IPS DF 4.7 (cell line): ENCODE data around the gene THSD7B.
"Not testable (repeated sequence)": the region's sequence is repeated elsewhere in the genome, so short reads cannot be mapped to it uniquely, and the experiment has no call there.

ENCODE experiments used
- DNase-seq: peaks from one replicate; pipeline ENCODE4 v3.0.0-alpha.2; 2013; ENCODE audit warnings: low spot score; ENCODE audit errors: extremely low read depth

The THSD7B gene

GRCh38 chr2:137249463-137250130 lies 484.3 kb downstream of the THSD7B start:
- DNase-seq, result no peak

- DNase-seq, result no peak
Measured at GRCh38 chr2:137250401-137250800, 485.1 kb downstream of the THSD7B start.

GRCh38 chr2:137251045-137251444 lies 485.7 kb downstream of the THSD7B start:
- DNase-seq, result no peak

- DNase-seq, result no peak
Measured at GRCh38 chr2:137252934-137253333, 487.6 kb downstream of the THSD7B start.

GRCh38 chr2:137254052-137254451 lies 488.7 kb downstream of the THSD7B start:
- DNase-seq, result no peak

GRCh38 chr2:137255345-137255744 lies 490.0 kb downstream of the THSD7B start:
- no peak for DNase-seq

- no peak for DNase-seq
Measured at GRCh38 chr2:137255990-137256389, 490.6 kb downstream of the THSD7B start.

- DNase-seq, result no peak
Measured at GRCh38 chr2:137261881-137262585, 496.7 kb downstream of the THSD7B start.

- DNase-seq, result peak; percentile 44
Measured at GRCh38 chr2:137262594-137262993, 497.2 kb downstream of the THSD7B start.

GRCh38 chr2:137287913-137288639 lies 522.7 kb downstream of the THSD7B start:
- no peak for DNase-seq

GRCh38 chr2:137291836-137292570 lies 526.7 kb downstream of the THSD7B start:
- DNase-seq, result no peak

GRCh38 chr2:137298377-137298776 lies 533.0 kb downstream of the THSD7B start:
- DNase-seq, result no peak

- no peak for DNase-seq
Measured at GRCh38 chr2:137300987-137301386, 535.6 kb downstream of the THSD7B start.

- no peak for DNase-seq
Measured at GRCh38 chr2:137302957-137303356, 537.6 kb downstream of the THSD7B start.

GRCh38 chr2:137316075-137316474 lies 550.7 kb downstream of the THSD7B start:
- DNase-seq, result no peak

GRCh38 chr2:137321566-137321965 lies 556.2 kb downstream of the THSD7B start:
- no peak for DNase-seq

GRCh38 chr2:137331562-137331961 lies 566.2 kb downstream of the THSD7B start:
- not testable (repeated sequence) for DNase-seq

- DNase-seq, result no peak
Measured at GRCh38 chr2:137333386-137334165, 568.2 kb downstream of the THSD7B start.

GRCh38 chr2:137336067-137336466 lies 570.7 kb downstream of the THSD7B start:
- DNase-seq, result no peak

GRCh38 chr2:137339051-137339450 lies 573.7 kb downstream of the THSD7B start:
- no peak for DNase-seq

GRCh38 chr2:137345994-137346393 lies 580.6 kb downstream of the THSD7B start:
- no peak for DNase-seq
